G401 (cell line): ENCODE data around the gene ITGA11. TPM values are rescaled to one million over a fixed set of nuclear protein-coding genes. Genes with fewer than 3 reads are reported as not detected.
A peak's percentile ranks its signal among the peaks of the same experiment; 100 is the strongest.

Experiments used
- DNase-seq: peaks from one replicate; pipeline ENCODE4 v3.0.0-alpha.2; 2015; ENCODE audit warnings: low spot score
- in situ Hi-C: cut with HindIII; loops from 2 replicates; pipeline ENCODE4 v1.10.0; 2016; ENCODE audit warnings: low sequenced_read_pairs, mixed read lengths
- total RNA-seq: library from RNA; depleted of rRNA; stranded (reverse); fragments of >200 nt; shearing (Covaris generic); gene quantifications from 2 replicates; pipeline ENCODE4 v1.2.3, GENCODE V29; 2014

The ITGA11 gene
- total RNA-seq, 1 experiment from 2014 or later = 11.6 TPM

DNA sequence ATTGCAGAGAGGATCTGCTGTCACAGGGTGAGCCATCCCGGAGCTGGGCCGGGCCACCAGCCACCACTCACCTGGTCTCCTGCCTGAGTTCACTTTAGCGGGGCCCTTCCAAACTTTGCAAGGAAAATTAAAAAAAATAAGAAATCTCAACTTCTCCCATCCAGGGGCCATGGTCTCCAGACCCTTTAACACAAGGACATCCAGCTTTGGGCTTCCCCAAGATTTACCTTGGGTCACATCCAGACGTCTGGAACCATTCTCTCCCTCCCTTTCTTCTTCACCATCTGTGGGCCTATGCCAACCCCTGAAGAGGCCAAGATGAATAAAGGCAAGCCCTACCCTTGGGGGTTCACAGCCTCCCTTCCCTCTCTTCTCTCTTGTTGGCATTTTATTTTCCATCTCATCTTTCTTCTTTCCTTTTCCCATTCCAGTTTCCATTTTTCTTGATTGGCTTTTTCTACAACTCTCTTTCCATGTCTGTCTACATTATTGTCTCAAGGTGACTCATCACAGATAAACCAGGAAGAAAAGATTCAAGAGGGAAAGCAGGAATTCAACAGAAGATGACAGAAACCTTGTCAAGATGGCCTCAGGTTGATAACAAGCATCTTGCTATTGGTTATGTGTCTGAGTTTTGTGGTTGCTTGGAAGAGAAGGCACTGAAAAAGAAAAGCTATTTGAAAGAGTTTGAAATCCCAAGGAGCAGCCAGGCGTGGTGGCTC lies 49.5 kb downstream of the ITGA11 start:
- in situ Hi-C loops = no loop called here
- no peak for DNase-seq

DNA sequence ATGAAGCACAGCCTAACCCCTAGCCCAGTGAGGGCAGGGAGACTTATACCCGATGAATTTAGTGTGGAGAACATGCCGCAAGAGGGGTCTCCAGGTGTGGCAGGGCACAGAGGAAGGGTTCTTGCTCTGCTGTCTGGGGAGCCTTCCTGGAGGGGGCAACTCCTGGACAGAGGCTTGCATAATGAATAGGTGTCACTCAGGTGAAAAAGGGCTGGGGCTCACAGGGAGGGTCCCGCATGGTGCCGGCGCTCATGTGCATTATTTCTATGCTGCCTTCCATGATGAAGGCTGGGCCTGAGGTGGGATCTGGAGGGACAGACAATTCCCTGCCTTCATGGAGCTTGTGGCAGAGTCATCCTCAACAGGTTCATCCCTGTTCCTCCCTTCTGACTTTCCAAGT lies 51.5 kb downstream of the ITGA11 start:
- no peak for DNase-seq
- in situ Hi-C loops = no loop called here

DNA sequence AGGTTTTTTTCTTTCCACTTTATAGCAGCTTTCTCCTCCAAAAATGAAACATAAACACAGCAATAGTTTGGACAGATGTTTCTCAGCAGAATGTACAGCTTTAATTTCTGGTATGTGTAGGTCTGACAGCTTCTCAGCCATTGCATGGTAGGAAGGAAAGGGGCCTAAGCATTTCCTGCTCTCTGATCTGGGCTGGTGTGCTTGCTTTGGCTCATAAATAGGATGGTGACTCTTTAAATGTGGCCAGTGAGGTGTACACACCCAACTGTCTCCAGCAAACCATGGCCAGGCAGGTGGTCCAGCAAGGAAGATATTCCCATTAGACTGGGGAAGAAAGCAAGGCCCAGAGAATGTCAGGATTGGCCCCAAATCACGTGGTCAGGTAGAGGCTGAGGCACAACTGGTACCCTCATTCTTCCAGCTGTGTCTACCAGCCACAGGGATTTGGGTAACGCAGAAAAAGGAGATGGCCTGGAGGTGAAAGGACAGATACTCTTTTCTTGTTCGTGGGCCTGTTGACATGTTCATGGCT lies 52.1 kb downstream of the ITGA11 start:
- DNase-seq = no peak
- in situ Hi-C loops = no loop called here

DNA sequence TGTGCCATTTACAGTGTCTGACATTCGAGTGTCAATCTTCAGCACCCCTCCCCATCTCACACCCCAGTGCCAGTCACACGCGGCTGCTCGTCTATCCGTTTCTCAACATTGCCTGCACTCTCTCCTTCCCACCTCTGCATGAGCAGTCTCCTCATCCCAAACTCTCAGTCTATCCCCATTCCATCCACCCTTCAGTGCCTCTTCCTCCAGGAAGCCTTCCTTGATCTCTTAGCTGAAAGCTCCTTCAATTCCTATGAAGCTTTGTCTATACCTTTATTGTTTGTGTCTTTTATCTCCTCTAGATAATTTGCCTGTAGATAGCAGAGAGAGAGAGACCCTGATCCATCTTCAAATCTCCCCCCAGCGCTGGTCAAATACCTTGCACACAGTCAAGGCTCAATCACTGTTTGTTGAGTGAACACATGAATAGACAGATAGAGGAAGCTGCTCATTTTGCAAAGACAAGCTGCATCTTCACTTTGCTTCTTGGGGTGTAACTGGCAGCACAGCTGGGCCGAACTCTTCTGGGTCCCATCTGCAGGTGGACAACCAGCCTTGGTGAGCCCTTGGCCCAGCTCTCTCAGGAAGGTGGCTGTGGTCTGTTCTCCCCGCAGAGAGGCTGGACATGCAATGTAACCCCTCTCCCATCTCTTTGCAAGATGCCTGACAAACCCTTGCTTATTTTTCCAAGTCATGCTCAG lies 52.8 kb downstream of the ITGA11 start:
- in situ Hi-C loops = no loop called here
- DNase-seq = no peak

DNA sequence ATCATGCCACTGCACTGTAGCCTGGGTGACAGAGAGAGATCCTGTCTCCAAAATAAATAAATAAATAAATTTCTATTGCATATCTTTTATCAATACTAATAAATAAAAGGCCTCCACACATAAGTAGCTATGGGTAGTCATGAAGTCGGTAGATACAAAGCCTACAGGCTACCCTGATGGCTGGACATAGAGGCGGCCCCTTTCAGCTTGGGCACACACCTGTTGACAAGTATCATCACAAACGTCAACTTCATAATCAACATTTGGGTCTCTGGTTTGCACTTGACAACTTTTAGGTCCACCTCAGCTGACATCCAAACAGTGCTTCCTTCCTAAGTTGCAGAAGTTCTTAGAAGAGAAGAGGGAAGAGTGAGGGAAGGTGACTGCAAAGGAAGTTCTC lies 53.4 kb downstream of the ITGA11 start:
- no peak for DNase-seq
- in situ Hi-C loops = no loop called here

DNA sequence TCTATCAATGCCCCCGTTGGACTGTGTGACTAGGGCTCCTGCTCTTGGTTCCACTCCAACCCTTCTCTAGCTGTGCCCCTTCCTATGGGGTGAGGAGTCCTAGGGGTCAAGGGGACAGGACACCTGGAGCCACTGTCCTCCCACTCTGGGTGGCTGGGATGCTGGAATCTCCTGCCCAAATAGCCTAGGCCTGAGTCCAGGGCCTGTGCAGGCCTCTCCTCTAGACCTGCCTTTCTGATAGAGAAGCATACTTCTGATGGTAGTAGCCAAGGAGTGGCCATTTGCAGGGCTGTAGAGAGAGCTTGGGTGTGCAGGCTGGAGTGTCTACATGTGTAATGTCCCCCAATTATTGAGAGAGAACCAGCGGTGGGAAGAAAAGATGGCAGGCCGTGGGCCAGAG lies 54.2 kb downstream of the ITGA11 start:
- no peak for DNase-seq
- in situ Hi-C loops = no loop called here

DNA sequence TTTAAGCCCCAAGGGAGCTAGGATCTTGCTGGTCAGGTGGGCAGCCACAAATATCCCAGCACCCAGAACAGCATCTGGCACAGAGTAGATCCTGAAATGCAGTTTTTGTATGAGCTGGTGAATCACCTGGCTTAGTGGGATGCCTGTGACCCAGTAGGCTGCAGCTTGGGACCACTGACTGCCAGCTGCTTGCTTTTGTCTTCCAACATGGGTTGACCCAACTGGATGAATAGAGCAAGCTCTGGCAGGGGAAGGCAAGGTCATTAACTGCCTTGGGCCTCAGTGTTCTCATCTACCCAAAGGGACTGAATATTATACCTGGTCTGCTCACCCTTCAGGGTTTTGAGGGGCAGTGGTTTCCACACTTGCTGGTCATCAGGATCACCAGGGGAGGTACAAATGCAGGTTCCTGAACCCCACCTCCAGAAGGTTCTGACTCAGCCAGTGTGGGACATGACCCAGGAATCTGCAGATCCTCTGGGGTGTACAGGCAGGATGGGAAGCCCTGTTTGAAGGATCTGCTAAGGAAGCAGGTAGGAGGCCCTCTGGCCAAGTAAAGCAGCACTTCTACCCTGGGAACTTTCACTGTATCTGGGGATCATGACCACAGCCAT lies 55.4 kb downstream of the ITGA11 start:
- no peak for DNase-seq
- in situ Hi-C loops = no loop called here

DNA sequence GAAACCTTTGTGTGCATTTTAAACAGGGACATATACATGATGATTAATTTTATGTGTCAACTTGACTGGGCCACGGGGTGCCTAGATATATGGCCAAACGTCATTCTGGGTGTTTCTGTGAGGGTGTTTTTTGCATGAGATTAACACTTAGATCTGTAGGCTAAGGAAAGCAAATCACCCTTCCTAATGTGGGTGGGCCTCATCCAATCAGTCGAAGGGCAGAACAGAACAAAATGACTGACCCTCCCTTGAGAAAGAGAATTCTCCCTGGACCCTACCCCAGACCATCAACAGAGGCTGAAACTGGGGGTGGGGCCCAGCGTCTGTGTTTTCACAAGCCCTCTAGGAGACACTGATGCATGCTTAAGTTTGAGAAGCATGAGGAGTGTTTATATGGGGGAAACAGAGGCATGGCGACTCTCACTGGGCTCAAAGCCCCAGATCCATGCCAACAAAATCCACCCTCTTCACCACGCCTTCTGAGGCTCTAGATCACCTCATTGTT lies 56.2 kb downstream of the ITGA11 start:
- DNase-seq = no peak

DNA sequence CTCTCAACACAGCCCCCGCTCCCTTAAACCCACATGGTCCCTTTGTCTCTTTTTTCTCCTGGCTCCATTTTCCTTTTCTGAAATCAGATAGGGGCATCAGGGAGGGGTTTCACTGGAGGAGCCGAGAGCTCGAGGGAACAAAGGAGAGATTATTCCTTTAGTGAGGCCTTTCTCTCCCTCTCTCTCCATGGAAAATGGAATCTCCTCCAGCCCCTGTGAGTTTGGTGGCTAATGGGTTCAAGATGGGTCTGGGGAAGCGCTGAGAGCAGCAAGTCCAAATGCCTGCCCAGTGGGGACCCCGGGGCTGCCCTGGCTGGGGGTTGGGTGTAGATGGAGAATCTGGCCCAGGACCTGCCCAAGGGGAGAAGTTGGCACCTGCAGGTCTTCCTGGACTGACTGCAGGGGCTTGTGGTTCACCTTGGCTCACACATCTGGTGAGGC lies 56.8 kb downstream of the ITGA11 start:
- in situ Hi-C loops = no loop called here
- DNase-seq = no peak

More for the DNA sequence above, 56.2 kb downstream of the ITGA11 start:
- in situ Hi-C loops = no loop called here

DNA sequence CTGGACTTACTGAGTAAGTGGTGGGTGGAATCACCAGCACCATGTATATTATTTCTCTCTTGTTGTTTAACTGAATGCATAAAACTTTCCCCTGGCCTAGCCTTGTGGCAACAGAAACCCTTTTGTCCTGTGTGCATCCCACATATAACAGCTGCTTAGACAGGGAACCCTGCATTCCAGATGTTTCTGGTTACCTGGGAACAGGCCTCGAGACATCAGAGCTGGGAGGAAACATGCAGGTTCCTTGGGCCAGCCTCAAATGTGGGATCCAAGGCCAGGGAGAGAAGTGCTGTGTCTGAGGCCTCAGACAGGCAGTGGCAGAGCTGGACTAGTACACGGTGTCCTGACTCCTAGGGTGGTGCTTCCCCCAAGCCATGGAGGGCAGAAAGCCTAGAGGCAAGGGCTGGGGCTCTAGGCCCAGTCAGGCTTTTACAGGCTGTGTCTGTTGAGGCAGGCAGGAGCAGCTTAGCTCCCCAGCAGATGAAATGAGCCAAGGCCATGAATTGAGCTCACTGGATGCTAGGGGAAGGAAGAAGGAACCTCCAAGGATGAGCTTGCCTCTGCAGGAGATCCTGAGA lies 57.7 kb downstream of the ITGA11 start:
- DNase-seq = no peak
- in situ Hi-C loops = no loop called here

DNA sequence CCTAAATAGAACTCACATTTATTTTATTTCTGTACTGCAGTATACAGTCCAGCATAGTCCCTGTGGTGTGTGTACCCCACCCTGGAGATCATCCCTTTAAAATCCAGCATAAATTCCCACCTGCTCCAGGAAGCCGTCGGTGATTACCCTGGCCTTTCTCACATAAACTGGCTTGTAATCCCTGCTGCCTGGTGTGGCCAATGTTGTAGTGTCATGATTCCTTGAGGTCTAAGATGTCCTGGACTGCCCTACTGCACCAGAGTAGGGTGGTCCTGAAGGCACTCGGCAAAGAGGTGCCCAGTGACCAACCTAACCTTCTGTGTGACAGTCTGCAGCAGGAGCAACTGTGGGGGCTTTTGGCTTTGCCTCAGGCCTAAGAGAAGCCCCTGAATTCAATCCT lies 58.9 kb downstream of the ITGA11 start:
- in situ Hi-C loops = no loop called here
- DNase-seq = no peak

DNA sequence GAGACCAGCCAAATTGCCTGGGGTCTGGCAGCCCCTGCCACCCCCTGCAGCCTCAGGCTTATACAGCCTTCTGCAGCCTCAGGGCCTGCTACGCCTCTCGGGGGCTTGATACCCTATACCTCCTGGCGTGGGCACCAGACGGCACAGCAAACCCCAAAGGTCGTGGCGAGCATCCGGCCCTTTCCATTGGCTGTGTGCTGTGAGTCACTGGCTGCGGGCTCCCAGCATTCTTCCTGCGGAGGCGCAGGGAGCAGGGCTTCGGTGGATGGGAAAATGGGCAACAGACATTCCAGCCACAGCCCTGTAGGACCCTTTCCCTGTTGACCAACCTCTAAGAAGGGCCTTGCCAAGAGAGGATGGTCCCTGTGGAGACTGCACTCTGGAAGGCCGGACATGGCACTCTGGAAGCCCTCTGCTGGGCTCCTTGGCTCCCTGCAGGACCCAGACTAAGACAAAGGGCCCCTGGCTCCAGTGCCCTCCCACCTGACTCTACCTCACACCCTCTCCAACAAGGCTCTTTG lies 59.6 kb downstream of the ITGA11 start:
- in situ Hi-C loops = no loop called here
- peak; percentile 3 for DNase-seq

DNA sequence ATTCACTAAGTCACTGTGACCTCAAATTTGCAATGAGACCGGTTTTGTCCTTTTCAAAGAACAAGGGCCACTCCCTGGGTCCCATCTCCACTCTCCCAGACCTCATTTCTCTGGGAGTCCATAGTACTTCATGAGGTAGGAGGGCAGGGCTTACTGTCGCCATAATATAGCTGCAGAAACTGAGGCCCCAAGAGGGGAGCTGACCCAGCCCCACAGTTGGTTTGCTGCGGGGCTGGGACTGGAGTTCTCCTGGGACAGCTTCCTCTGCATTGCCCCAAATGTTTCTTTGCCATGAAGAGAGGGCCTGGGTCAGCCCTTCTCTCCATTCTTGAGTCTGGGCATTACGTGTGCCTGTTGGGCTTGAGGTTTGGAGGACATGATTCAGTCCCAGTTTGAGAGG lies 60.1 kb downstream of the ITGA11 start:
- in situ Hi-C loops = no loop called here
- no peak for DNase-seq

DNA sequence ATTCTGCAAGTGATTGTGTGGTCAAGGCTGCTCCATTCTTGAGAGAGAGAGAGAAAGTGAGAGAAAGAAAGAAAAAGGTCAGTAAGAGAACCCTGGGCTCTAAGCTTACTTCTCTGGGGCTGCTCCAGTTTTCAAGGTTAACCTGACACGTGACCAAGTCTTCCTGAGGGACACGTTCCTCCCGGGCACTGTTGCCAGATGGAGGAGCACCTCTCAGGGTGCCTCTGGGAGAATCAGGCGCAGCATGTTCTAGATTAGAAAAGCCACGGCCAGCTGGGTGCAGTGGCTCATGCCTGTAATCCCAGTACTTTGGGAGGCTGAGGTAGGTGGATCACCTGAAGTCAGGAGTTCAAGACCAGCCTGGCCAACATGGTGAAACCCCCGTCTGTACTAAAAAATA lies 60.8 kb downstream of the ITGA11 start:
- in situ Hi-C loops = no loop called here
- no peak for DNase-seq

DNA sequence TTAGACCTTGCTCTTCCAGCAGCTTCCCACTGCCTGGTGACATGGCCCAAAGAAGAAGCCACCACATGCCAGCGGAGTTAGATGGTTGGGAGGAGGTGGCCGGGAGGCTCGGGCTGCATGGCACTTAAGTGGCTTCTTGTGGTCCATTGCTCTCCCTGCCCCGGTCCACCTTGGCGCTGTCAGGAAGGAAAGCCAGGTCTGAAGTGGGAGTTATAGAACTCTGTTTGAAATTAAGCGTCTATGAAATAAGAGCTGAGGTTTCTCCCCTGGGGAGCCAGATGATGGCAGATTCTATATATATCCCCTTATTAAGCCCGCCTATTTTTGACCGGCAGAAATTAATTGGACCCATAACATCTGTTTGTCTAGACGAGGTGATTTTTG lies 61.2 kb downstream of the ITGA11 start:
- no peak for DNase-seq
- in situ Hi-C loops = no loop called here

DNA sequence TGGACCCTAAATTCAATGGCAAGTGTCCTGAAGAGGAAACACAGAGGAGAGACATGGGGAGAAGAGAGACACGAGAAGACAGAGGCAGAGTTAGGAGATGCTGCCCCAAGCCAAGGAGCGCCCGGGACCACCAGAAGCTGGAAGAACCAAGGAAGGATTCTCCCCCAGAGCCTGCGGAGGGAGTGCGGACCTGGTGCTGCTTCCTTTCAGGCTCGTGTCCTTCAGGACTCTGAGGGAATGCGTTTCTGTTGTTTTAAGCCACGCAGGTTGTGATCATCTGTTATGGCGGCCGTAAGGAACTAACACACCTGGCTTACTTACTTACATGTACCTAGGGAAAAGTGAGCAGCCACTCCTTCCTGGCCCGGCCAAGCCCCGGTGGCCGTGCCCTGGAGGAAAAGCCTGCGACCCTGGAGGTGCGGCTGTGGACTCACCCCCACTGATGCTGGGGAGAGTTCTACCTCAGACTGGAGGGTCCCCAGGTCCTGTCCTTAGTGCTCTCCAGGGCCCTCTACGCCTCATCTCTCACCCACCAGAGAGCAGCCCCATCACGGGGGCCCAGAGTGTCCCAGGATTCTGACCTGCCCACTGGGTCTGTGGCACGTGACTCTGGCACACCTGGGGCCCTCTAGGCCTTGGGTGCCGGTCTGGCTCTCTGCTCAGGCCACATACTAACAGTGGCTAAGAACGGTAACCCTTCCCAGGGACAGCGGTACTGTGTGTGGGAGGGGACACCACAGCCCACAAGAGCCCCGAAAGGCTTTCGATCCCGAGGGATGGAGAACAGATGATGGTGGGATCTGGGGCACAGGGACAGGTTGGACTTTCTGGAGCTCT lies 61.8 kb downstream of the ITGA11 start:
- no peak for DNase-seq
- in situ Hi-C loops = no loop called here

DNA sequence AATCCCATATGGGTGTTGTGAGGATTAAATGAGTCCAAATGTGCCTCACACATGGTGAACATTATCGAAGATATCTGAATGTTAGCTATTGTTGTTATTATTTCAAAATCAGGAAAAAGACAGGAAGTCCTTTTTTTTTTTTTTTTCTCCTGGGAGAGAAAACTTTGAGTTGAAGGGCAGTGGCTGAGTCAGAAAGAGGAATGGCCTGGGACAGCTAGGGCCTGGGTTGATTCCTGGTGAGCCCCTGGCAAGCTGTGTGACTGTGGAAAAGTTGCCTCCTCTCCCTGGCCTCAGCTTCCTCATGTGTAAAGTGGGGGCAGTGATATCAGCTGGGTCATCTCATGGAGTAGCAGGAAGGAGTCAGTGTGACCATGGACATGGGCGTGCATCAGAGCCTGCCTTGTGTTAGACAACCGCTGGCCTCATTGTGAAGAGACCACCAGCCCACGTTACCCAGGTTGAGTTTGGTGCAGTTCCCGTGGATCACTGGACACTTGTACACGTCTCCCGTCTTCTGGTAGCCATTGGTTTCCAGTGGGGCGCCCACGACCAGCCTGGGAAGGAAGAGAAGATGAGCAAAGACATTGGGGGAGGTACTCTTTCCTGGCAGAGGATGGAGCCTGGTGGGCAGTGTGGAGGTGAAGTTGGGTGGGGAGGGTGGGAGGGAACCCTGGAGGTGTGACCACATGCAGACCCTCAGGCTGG lies 63.1 kb downstream of the ITGA11 start:
- DNase-seq = no peak
- in situ Hi-C loops = no loop called here

DNA sequence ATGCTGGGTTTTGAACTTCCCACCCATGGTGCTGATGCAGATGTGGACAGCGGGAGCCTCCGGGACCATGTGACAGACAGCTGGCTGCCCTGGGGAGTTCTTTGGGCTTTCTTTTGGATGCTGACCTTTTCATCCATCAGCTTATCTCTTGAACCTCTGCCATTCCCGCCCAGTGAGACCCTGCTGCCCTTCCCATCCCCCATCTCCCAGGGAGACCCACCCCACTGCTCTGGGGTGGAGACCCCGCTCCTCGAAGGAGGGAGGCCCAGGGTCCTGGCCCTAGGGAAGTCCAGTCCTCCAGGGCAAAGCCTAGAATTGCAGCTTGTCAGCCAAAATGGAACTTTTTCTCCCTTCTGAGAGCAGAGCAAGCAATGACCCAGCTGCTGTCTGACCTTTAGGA lies 64.0 kb downstream of the ITGA11 start:
- in situ Hi-C loops = no loop called here
- DNase-seq = no peak
